NCI-H748 treated with DMSO at 0.1 percent for 48 hours (cell line): ENCODE measurements around the gene SDF4.

ENCODE experiments used
- DNase-seq: peaks from one replicate; lab custom pipeline; 2025; lab: John Stamatoyannopoulos, UW

SDF4 gene

GRCh38 chr1:1213345-1214265, 18.2 kb downstream of the SDF4 start, which contains the start of gene TNFRSF4:
TNFRSF4 (minus strand) TSS chr1:1214153; CDS start chr1:1214127, 26 bp downstream.
- no peak for DNase-seq

DNA sequence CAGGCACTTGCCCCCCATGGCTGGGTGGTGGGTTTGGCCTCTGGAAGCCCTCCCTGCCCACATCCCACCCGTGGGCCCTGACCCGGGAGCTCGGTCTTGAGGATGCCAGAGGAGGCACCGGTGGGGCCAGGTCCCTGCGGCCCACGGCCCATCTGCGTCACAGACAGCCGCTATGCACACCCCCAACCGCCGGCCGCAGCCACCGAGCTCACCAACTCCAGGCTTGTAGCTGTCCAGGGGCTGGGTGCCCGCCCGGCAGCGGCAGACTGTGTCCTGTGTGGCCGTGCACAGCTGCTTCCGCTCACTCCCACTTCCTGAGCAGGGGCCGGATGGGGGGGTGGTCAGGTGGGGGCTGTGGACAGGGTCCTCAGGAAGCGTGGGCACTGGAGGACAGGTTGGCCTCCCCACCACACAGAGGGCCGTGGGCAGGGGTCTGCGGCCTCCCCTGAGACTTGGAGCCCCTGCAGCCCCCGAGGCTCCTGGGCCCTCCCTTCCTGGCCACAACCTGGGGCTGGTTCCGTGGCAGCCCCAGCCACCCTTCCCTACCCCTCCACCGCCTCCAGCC, 18.9 kb downstream of the SDF4 start:
- no peak for DNase-seq

DNA sequence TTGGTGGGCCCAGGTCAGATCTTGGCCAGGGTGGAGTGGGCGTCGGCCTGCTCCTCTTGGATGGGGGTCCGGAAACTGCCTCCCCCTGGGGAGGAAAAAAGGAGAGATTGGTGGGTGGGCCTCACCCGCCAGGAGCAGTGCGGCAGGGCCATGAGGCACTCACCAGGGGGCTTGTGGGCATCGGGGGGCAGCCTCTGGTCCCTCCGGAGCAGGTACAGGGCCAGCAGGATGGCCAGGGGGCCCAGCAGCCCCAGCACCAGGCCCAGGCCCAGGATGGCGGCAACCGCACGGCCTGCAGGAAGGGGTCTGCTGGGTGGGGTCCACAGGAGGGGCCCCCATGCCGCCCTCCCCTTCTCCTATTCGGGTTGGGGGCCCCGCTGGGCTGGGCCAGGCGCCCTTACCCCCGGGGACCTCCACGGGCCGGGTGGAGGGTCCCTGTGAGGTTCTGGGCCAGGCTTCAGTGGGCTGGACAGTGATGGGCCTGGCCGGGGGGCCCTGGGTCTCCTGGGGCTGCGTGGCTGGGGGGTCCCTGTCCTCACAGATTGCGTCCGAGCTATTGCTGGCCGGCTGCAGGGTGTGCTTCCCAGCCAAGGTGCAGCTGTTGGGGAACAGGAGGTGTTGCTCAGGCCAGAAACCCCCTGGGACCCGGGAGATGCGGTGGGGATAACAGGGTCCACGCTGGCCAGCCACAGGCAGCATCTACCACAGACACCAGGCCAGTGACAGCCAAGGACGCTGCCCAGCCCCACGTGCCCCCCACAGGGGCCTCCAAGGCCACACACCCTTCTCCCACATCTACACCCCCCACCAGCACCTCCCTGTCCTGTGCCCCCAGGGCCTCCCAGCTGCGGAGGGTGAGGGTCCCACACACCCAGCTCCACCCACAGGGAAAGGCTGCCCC, 20.0 kb downstream of the SDF4 start:
- DNase-seq, result no peak

DNA sequence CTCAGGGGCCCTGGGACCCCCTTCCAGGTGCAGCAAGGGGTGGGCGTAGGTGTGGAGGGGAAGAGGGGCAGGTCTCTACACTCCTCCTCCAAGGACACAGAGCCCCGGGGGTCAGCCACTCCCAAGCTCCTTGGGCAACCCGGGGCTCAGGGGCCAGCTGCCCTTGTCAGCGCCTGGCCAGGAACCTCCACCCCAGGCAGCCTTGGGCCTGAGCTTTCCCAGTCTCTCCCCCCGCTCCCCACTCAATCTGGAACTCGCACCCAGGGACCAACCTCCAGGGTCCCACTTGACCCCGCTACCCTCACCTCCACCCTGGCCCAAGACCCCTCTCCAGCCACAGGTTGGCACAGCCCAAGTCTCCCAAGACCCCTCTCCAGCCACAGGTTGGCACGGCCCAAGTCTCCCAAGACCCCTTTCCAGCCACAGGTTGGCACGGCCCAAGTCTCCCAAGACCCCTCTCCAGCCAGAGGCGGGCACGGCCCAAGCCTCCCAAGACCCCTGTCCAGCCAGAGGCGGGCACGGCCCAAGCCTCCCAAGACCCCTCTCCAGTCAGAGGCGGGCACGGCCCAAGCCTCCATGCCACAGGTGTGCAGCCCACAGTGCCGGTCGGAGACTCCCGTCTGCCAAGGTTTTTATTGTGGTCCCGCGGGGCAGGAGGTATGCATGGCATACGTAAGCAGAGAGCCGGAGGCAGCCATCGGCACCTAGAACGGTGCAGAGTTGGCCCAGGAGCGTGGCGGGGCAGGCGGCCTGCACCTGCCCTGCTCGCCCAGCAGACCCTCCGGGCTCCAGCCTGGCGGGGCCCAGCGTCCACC, 20.9 kb downstream of the SDF4 start:
- no peak for DNase-seq

- DNase-seq, result no peak
Observed at GRCh38 chr1:1208713-1209433, 22.9 kb downstream of the SDF4 start.

GRCh38 chr1:1207571-1207892, 24.3 kb downstream of the SDF4 start:
- no peak for DNase-seq

DNA sequence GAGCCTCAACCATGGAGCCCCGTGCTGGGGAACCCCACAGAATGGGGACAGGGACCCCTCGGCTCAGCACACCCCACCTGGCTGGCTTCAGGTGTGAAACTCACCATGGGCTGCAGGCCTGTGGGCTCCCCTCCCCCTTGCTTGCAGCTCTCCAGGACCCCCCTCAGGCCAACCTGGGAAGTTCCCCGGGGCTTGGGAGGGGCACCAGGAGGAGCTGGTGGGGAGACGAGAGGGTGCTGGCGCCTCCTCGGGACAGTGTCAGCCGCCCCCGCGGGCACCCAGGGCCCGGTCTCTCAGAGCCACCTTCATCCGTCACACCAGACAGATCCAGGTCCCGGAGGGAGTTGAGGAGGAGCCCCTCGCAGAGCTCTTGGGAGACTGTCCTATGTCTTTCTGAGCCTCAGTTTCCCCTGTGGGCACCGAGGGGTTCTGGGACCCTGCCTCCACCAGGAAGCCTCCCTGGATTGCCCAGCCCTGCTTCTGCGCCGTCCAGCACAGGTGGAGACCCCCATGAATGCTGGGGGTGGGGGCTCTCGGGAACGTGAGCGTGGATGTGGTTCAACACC, 24.8 kb downstream of the SDF4 start:
- no peak for DNase-seq

- DNase-seq, result no peak
Observed at GRCh38 chr1:1206376-1206965, 25.3 kb downstream of the SDF4 start, which contains the start of gene TNFRSF18. TNFRSF18 (minus strand) TSS chr1:1206592; CDS start chr1:1206571, 21 bp downstream.

DNA sequence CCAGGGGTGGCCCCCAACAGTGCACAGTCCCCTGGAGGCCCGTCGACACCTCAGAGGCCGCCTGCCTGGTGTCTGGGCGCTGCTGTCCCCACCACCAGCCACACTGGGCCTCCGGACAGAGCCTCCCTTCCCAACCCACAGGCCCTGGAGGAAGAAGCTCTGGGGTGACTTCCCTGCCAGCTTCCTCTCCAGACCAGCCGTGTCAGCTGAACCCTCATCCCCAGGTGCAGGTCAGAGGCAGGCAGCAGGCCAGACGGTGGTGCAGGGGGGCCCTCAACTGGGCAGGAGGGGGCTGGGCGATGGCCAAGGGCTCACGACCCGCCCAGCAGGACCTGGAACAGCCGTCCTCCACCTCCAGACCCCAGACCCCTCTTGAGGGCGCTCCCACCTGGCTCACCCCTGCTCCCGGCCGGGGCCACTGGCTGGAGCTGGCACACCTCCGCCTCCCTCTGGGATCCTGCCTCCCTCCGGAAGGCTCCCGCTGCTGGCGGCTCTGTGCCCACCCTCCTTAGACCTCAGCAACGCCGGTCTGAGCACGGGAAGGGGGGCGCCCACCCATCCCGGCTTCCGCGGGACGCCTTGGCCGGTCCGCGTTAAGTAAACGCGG, 25.9 kb downstream of the SDF4 start:
- DNase-seq, result no peak

DNA sequence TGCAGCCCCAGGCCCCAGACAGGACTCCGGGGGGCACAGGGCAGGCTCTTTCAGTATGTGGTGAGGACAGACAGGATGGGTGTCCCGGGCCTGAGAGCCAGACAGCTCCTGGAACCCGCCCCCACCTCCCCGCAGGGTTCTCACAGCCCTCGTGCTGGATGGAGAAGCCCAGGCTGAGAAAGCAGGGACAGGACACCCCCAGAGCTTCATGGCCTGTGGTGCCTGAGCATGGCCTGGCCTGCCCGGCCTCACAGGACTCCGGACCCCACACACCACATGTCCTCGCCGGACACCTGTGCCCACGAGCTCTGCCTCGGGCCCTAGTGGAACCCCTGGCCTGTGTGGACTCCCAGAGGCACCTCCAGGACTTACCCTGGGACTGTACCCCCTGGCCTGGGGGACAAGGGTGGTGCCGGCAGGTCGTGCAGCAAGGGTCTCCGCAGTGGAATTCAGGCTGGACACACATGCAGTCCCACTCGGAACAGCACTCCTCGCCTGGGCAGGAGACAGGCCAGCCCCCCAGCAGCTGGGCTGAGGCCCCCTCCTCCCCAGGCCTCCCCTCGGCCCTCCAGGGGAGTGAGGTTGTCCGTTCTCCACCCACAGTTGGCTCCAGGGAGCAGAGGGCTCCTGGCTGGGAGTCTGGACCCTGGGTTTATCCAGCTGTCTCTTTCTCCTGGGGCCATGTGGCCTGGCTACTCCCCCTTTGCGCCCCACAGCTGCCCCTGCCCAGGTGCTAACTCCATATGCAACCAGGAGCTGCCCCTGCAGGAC, 26.6 kb downstream of the SDF4 start:
- DNase-seq, result no peak

DNA sequence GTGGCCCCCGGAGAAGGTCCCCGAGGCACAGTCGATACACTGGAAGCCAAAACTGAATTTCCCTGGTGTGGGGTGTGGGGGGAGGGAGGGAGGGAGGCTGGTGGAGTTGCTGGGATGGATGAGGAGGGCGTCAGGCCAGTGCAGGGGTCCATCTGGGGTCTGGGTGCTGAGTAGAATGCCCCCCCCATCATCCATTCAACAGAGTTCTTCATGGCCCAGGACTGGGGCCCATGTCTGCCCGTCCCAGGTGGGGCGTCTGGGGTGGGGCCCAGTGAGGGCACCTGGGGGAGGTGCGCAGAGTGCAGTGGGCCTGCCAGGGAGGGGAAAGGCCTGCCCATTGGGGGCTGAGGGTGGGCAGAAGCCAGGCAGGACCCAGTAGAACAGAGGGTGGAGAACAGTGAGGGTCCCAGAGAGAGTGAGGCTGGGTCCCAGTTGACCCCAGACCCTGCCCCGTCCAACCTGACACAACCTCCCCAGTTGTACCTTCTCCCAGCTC, 27.3 kb downstream of the SDF4 start:
- no peak for DNase-seq

DNA sequence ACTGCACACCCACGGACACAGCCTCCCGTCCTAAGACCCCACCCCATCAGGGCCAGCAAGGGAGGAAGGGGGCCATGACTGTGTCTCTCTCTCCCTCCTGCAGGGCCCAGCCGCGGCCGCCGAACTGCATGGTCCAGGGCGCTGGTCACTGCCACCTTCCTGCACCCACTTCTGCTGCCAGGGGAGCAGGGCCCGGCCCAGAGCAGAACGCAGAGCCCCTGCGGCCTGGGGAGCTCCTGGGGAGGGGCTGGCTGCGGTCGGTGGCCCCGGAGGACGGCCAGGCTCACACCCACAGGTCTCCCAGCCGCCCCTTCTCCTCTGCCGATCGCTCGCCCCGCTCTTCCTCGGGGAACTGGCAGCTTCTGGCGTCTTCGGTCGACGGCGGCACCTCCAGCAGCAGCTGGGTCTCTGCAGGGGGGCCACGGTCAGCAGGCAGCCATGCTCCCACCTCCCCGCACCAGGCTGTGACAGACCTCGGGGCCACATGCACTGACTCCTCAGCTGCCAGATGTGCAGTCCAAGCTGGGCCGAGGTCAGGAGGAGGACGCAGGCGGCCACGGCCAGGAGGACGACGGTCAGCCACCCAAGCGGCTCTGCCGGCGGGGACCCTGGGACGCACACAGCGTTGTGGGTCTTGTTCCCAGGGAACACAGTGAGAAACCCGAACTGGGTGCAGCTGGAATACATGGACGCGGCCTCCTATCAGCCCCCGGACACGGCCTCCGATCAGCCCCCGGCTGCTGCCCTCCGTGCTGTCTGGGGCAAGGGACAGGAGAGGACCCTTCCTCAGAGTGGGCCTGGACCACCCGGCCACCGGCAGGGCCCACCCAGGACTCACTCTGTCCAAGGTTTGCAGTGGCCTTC, 28.0 kb downstream of the SDF4 start:
- DNase-seq, result no peak

DNA sequence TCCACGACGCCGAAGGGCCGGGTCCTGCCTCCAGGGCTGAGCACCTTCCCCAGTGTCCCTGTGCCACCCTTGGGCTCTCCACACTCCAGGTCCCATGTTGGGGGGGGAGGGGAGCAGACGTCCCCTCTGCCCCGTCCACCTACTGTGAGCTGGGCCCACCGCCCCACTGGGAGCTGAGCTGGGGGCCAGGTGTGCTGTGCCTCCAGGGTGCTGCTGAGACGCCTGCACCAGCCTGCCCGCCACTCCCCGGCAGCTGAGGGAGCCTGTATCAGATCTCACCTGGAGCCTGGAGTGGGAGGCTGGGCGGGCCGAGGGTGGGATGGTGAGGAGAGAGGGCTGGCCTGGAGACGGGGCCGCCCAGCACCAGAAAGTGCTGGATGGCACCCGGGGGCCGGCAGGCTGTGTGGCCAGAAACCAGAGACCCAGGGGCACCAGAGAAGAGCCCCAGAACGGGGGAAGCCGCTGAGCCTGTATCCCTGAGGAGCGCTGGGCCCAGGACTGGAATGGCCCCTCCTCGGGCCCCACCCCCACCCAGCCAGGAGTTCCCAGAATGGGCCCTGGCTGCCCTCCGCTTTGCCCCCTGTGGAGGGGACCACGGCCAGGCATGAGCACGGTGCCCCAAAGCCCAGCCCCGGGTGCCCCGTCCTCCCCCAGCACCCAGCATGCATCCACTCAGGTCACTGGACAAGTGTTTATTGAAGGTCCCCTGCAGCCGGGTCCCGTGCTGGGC, 28.8 kb downstream of the SDF4 start:
- no peak for DNase-seq

DNA sequence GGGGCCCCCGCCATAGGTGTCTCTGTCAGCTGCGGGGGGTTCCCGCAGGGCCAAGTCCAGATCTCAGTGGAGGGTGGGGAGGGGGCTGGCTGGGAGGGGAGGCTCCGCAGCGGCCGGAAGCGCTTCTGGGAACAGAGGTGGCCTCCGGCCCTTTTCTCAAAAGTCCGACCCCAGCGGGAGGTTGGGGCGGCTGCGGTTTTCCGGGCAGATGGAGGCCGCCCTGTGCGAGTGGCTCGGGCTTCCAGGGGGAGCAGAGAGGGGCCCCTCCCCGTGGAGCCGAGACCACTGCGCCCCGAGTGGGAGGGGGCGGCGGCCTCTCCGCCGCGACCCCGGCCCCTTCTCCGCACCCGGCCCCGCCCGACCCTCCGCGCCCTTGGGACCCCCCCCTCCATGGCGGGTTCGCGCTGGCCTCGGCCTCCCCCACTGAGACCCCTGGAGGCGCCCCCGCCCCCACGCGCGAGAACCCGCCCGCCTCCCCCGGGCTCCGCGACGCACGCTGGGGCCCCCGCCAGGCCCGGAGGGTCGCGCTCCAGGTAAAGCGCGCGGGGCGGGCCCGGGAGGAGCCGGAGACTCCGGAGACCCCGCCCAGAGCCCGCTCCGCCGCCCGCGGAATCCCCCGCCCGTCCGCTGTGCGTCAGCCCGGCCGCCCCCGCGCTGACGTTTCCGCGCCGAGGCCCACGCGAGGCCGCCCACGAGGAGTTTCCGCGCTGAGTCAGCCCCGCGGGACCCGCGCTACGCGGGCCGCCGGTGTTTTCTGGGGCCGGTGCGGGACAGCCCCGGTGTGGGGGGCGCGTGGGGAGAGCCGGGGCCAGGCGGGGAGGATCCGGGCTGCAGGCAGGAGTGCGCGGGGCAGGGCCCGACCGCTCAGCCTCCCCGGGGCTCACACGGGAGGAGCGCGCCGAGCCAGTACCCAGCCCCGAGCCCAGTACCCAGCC, 30.7 kb downstream of the SDF4 start:
- DNase-seq, result no peak

GRCh38 chr1:1199961-1200875, 31.6 kb downstream of the SDF4 start:
- no peak for DNase-seq
